Measurements from ENCODE around the gene TMEM63B. TPM values are rescaled to one million over a fixed set of nuclear protein-coding genes. Genes with fewer than 3 reads are reported as not detected.

TMEM63B gene
- total and polyA plus RNA-seq, 2 of the 8 experiments (the other 6 are each of a cell fraction or from before 2014, with no cell fraction given): 61.1 to 96.8 TPM

- TF ChIP-seq ATF2 (IDR thresholded peaks at IDR 0.05; ENCODE audit: low read length): no peak
- TF ChIP-seq FOSL1 (IDR thresholded peaks at IDR 0.05; ENCODE audit: insufficient read depth, low read depth, low read length): no peak
- no peak for TF ChIP-seq TBP (IDR thresholded peaks at IDR 0.05; ENCODE audit: low read depth, low read length)
- TF ChIP-seq SP2 (IDR thresholded peaks at IDR 0.05; ENCODE audit: low read length): no peak
- no peak for TF ChIP-seq TAF1 (IDR thresholded peaks at IDR 0.05; ENCODE audit: low read depth, low read length)
- no peak for TF ChIP-seq TCF12 (IDR thresholded peaks at IDR 0.05; ENCODE audit: low read depth, low read length)
Observed at GRCh38 chr6:44201638-44202303, 74.4 kb downstream of the TMEM63B start (continued).

Data from H1 (cell line).